Stromal cell of bone marrow (primary cell): ENCODE results near the gene TREH.
A peak's percentile ranks its signal among the peaks of the same experiment; 100 is the strongest.
"Not testable (repeated sequence)": the region's sequence is repeated elsewhere in the genome, so short reads cannot be mapped to it uniquely, and the experiment has no call there.

Source experiments
- DNase-seq: peaks from one replicate; pipeline ENCODE4 v3.0.0-alpha.2; 2012; ENCODE audit warnings: low read depth

Gene TREH

DNA sequence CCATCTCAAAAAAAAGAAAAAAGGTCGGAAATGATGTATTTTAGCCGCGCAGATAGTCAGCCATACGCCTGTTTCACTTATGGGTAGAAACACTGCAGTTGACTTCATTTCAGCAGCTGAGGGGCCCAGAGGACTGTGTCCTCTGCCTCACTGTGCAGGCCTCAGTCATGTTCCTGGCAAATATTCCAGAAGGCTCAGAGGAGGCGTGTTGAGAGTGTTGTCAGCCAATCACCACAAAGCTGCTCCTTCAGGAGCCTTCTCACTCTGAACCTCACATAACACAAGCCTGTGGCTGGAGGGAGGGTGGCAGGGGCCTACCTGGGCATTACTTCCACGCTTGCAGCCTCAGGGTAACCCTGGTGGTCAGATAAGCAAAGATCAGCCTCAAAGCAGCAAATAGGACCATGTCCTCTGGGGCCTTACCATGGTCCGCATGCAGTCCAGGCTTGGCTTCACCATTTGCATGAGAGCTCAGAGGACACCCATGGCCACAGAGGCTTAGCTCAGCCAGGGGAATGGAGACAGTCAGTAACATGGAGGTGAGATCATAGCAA, 17.3 kb upstream of the TREH start:
- no peak for DNase-seq

DNA sequence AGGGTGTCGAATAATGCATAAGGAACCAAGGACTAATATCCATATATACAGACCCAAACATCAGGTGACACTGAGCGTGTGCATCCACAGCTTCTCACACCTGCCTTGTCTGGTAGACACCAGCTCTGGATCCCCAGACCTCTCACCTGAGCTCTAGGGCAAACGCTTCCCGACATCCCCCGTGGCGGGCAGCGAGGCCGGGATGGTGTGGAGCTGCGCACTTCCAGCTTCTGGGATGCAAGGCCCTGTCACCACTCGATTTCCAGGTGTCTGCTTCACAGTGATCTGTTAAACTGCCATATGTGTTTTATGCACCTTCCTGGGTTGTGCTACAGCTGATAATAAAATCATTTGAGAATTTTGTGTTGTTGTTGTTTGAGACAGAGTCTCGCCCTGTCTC, 15.3 kb upstream of the TREH start:
- no peak for DNase-seq

DNA sequence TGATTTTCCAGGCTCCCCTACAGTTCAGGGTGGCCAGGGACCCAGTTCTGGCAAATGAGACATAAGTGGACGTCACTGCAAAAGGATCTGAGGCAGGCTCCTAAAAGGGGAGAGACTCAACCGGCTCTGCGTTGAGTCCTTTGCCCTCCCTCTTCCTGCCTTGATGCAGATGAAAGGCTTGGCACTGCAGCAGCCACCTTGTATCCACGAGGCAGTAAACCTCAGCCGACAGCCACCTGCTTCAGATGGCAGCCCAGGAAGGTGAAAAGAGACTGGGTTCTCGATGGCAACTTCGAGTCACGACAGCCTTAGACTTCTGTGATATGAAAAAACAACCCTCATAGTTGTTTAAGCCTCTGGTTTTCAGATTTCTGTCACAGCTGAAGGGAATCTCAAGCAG, 14.7 kb upstream of the TREH start:
- DNase-seq: no peak

DNA sequence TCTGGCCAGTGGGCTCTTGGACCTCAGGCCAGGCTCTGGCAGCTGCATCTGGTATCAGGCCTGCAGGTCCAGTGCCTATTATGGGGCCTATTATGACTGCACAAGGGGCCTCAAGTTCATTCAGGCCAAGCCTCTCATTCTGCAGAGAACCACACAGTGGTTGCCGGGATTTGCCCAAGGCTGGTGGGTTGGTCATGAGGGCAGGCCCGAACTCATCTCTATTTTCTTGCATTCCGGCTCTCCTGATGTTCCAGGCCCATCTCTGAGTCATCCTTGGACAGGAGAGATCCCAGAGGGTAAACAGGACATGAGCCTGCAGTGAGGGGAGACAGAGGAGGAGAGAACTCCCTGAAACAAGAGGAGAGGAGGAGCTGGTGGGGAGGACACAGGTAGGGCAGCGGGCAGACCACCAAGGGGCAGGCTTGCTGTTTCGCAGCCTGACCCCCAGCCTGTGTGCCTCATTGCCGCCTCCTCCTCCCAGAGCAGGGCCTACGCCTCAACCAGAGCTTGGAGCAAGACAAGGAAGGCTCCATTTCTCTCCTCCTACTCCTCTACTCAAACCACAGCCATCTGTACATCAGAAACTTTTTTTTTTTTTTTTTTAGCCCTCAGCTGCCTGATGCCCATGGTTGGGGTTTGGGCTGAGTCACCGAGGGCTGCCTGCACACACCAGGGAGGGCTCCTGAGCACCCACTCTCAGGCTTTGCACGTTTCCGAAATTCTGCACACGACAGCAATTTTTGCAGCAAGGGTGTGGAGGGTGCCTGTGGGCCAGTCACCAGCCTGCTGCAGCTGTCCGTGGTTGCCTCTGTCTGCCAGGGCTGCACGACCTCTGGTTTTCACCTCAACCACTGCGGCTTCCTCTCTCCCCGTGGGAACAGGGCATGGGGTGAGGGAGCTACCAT, 12.7 kb upstream of the TREH start:
- no peak for DNase-seq

- DNase-seq: no peak
Observed at GRCh38 chr11:118690553-118691304, 11.3 kb upstream of the TREH start.

GRCh38 chr11:118689852-118690552, 10.6 kb upstream of the TREH start:
- peak; percentile 86 for DNase-seq

GRCh38 chr11:118689503-118689851, 10.0 kb upstream of the TREH start:
- DNase-seq: no peak

GRCh38 chr11:118688851-118689502, 9.5 kb upstream of the TREH start:
- DNase-seq: no peak

- DNase-seq: not testable (repeated sequence)
Observed at GRCh38 chr11:118688339-118688738, 8.9 kb upstream of the TREH start.

- DNase-seq: no peak
Observed at GRCh38 chr11:118687906-118688305, 8.5 kb upstream of the TREH start.

DNA sequence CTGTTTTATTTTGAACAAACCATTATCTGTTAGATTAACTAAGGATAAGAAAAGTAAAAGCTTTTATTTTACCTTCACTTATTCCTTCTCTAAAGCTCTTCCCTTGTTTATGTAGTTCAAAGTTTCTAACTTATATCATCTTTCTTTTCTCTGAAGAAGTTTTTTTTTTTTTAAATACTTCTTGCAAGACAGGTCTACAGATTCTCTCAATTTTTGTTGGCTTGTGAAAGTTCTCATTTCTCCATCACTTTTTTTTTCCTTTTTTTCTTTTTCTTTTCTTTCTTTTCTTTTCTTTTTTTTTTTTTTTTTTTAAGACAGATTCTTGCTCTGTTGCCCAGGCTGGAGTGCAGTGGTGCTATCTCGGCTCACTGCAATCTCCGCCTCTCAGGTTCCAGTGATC, 4.7 kb upstream of the TREH start:
- DNase-seq: no peak

DNA sequence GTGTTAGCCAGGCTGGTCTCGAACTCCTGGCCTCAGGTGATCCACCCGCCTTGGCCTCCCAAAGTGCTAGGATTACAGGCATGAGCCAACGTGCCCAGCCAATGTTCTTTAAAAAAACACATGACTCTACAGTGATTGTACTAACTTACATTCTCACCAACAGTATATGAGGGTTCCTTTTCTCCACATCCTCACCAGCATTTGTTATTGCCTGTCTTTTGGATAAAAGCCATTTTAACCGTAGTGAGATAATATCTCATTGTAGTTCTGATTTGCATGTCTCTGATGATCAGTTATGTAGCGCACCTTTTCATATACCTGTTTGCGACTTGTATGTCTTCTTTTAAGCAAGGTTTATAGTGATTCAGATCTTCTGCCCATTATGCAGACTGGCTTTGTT, 3.5 kb upstream of the TREH start:
- not testable (repeated sequence) for DNase-seq

GRCh38 chr11:118682372-118682771, 2.9 kb upstream of the TREH start:
- no peak for DNase-seq

DNA sequence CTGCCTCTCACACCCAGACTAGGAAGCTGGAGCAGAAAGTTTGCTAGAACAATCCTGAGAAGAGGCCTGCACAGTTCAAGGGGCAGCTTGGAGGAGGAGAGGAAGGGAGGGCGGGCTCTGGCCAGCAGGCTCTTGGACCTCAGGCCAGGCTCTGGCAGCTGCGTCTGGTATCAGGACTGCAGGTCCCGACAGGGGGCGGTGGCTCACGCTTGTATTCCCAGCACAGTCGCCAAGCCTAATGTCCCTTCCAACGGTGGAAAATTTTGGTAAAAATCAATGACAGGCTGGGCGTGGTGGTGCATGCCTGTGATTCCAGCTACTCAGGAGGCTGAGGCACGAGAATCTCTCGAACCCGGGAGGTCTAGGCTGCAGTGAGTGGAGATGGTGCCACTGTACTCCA, 542 bp downstream of the TREH start:
- DNase-seq: not testable (repeated sequence)

DNA sequence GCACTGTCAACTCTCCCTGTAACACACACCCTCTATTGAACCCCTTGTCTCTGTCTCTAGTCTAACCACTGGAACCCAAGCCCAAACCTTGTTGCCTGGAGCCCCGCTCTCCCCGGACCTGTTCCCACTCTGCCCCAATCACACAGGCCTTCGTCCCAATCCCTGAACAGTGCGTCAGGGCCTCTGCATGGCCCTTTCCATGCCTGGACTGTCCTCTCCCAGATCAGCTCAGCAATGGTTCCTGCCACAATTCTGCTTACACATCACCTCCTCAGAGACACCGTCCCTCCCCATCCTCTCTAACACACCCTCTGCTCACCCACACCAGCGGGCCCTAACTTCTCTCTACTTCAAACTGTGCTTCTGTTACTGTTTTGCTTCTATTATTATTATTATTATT, 1.5 kb downstream of the TREH start:
- no peak for DNase-seq

- no peak for DNase-seq
Observed at GRCh38 chr11:118674082-118674435, 5.4 kb downstream of the TREH start.

DNA sequence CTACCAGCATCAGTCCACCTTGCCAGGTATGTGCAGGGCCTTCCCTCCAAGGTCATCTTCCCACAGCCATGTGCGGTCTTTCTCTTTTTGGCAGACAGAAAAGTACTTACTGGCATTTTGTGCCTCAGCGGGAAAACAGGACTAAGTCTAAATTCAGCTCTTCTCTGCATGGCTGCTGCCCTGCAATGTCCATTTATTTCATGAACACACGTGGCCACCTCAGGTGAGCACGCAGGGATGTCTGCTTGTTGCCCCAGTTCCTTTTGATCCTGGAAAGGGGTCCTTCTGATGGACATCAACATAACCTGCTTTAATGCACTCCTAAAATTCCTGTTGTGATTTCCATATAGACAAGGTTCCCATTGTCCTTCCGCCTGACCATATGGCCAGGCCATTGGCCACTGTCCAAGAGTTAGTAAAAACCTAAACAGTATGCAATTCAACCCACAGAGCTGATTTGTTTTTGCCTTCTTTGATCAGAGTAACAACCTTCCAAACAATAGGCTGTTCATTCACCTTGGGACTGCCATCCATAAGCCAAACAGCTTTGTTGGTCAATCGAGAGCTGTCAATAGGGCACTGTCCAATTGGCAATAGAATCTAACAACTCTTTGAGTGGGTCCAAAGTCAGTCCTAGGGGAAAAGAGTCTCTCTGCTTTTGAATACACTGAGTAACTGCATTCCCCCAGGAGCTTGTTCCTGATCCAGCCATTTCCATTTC, 5.9 kb downstream of the TREH start:
- DNase-seq: no peak

- DNase-seq: no peak
Observed at GRCh38 chr11:118672846-118673245, 6.6 kb downstream of the TREH start.

GRCh38 chr11:118671254-118671653, 8.2 kb downstream of the TREH start:
- DNase-seq: no peak

DNA sequence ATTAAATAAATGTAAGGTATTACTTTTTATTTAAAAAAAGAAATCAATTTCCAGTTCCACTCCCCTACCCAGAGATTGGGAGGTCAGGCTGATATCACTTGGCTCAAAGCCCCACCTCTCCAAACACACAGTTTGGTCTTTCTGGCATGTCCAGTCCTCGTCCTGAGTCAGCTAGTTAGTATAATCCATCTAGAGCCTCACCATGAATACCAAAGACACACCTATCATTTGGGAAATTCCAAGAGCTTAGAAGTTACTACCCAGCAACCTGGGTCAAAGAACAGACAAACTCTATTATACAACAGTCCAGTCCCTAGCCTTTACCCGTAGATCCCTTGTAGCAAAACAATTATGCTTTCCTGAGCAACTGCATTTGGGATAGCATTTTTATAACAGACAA, 9.4 kb downstream of the TREH start:
- no peak for DNase-seq

DNA sequence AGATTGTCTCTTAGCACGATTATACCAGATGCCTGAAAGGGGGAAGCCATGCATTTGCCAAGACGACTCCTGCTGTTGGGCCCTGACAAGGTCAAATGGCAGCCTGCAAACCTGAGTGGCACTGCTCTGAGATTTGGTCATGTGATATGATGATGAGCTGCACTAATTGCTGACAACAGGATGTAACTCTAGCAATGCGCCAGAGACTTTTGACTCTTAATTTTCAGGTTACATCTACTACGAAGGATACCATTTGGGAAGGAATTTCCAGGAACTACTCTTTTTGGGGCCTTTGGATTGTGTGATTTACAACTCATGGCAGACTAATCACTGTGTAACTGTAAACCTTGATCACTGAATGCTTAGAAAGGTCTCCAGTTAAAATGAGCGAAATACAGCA, 13.1 kb downstream of the TREH start:
- DNase-seq: no peak
